HG03354 (cell line): ENCODE measurements around the gene LRFN2.

ENCODE experiments used
- ATAC-seq: cut with Tn5 transposase; IDR thresholded peaks from one replicate; pipeline ENCODE4 v1.9.1; 2021; ENCODE audit warnings: mild to moderate bottlenecking; ENCODE audit not compliant: unreplicated experiment, poor library complexity, severe bottlenecking

Gene LRFN2

DNA sequence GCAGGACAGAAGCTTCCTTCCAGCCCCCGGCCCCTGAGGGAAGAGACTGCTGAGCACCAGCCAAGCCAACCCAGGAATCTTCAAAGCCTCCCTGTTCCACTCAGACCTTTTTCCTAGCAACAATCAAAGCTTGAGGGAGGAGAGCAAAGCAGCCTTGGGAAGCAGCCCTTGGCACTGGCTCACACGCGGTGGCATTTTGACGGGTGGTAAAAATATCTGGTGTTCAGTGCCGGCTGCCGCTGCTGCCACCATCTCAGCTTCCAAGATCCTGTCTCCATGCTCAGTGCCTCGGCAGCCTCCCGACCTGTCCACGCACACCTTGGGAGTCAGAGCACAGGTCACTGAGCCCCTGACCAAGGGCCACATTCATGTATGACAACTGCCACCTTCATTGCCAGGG, 170.1 kb downstream of the LRFN2 start:
- no peak for ATAC-seq

DNA sequence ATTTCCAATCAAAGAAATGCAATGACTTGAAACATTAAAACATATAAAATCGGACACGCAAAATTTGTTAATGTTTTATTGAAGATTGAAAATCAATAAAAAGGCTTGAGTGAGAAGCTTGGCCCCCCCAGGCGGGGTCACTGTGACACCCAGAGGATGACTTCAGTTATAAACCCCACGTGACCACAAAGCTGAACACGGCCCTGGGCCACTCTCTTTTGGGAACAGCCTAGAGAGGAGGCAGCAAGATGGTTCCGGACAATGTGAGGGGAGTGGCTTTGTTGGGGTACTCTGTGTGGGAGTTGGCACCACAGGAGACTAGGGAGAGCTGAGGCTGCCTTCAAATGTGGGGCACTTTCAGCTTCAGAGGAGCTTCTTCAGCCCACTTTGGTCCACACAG, 172.5 kb downstream of the LRFN2 start:
- no peak for ATAC-seq

DNA sequence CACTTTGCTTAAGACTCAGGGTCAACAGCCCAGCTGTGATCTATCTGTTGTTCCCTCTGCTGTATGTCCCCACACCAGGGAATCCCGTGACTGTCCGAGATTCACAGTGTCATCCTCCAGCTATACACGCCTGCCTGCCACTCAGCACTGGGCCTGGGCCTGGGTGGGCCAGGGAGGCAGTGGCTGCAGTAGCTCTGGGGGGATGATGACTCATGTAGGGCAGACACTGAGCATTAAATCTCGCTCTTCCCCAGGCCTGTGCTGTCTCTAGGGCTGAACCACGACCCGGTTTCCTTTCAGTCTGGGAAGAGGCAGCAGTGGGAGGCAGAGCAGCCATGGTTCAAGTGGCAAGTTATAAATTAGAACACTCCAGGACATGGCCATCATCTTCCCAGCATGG, 173.9 kb downstream of the LRFN2 start:
- no peak for ATAC-seq

DNA sequence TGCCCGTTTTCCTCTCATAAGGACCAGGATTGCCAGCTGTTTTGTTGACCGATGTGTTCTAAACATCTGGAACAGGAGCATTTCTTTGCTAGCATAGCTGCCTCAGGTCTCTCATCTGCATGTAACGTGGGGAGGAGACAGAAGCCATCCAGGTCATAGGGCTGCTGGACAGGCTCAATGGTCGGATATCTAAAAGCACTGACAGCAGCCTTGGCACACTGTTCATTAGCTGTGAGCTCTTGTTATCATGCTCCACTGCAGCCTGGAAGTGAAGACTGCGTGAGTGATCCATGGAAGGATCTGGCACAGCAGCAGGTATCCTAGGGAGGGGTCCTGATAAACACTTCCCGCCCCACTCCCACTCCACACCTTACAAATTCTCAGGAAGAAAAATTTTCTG, 175.3 kb downstream of the LRFN2 start:
- ATAC-seq: no peak

DNA sequence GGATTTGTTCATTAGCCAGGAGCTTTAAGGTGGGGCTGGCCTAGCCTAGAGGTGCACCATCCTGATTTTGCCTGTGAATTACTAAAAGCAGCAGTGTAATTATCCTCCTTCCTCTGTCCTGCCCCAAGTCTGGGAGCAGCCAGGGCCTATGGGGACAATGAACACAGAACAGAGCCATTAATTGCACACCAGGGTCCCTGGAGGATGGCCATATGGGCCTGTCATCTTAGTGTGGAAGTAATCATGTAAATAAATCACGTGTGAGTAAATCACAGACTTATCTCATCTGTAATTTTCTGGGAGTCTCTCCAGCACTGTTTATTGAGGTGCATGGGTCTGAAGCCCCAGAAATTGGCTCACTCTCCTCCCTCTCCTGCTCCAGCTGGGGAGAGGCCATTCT, 176.3 kb downstream of the LRFN2 start:
- ATAC-seq: no peak

DNA sequence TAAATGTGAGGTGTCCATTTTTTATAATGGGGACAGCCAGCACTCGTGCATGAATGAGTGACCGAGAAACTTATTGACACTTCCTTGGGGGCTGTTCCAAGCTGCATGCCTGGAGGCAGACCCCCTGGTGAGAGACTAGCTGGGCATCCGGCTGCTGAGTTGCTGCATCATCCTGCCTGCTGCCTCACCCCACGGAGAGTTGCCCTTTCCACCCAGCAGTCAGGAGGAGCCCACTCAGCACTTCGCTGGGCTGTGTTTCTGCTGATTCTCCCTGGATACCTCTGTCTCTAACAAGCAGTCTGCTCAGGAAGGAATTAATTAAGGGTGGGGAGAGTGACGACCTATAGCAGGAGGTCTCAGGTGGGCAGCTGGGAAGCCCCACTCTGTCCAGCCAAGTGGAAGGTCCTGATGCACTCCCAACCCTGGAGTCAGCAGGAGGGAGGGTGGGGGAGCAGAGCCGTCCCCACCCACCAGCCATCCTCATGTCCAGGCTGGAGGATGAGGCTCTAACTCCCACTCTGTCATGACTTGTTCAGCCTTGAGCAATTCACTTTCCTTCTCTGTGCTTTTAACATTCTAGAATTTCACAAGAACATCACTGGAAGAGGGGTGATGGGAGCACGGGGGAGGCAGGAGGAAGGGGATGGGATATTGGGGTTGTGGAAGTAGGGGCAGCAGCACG, 177.3 kb downstream of the LRFN2 start:
- ATAC-seq: no peak

DNA sequence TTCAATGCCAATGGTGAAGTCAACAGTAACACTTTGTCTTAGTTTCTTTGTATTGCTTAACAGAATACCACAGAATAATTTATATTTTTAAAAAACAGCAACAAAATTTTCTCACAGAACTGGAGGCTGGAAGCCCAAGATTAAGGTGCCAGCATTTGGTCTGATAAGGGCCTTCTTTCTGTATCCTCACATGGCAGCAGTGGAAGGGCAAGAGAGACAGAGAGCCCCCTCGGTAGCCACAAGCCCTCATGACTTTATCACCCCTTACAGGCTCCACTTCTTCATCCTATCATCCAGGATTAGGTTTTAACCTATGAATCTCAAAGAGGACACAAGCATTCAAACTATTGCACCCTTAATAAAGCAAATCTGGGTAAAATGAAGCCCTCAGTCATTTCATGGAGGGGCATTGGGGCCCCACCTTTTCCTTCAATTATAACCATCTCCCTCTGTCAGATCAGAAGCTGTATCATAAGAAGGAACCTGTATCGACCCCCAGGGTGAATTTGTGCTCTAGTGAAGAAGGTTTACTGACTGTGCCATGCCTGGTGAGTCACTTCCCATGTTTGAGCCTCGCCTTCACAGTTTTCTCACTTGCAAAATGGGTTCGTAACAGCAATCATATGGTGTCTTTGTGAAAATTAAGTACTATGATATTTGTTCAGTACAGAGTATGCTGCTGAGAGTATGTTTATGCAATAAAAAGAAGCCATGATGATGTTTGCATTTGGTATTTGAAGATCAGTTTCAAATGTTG, 178.2 kb downstream of the LRFN2 start:
- ATAC-seq: no peak

DNA sequence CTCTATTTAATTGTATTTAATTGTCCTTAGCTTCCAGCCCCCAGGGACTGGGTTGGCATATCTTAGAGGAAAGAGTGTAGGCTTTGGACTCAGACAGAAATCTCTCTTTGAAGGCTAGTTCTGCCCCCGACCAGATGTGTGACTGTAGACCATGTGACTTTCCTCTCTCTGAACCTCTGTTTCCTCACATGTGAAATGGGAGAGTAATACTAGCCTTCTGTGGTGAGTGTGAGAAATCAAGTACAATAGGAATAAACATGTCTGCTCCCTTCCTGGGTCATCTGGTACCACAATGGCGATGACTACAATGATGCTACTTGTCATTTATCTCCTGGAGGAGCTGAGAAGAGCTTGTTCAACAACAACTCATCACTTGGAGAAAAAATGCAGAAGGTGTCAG, 179.9 kb downstream of the LRFN2 start:
- ATAC-seq: no peak

DNA sequence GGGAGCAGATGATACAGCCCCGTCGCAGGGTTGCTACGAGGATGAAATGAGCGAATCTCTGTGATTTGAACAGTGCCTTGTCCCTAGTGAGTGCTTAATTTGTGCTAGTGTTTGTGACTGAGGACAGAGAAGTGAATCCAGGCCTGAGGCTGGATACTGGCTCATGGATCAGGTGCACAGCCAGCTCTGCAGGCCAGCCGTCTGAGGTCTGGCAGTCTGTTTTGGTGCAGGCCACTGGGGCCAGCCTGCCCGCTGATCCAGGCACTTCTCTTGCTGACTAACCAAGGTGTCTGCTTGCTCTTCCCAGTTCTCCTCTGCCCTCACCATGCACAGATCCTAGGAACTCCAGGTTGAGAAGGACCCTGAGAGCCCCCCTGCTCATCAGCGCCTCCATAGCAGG, 181.0 kb downstream of the LRFN2 start:
- no peak for ATAC-seq

DNA sequence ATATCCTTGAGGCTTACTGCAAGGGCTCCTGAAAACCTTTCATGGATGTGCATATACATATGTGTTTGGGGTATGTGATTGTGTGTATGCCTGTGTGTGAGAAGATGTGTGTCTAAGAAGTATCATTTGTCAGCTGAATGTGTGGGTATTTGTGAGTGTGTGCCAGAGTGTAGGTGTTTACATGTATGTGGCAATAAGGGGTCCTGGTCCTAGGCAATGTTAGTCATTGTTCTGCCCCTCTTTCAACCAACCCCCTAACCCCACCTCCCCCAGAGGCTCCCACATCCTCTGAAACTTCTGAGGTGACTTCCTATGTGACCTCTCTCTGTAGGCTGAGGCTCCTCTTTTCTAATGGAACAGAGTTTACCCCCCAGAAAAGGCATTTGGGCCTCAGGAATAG, 186.4 kb downstream of the LRFN2 start:
- ATAC-seq: no peak

DNA sequence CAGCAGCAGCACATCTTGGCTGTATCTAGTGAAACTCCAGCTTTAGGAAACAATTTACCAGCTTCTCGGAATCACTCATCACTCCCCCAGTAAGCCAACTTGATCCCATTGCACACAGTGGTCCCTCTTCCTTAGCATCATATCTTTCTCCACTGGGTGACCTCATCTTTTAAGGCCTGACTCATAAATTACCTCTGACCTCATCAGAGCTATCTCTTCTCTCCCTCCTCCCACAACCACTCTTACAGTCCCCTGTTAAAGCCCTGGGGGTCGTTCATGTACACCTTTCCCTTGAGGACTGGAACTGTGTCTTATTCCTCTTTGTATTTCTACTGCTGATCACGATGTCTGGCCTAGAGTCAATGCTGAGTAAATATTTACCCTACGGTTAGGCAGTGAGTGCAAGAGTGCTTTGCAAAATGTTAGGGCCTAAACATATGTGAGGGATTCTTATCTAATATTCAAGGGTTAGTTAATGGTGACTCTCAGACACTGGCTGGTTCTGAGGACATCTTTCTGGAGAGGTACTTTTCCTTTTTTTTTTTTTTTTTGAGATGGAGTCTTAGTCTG, 187.2 kb downstream of the LRFN2 start:
- ATAC-seq: no peak

DNA sequence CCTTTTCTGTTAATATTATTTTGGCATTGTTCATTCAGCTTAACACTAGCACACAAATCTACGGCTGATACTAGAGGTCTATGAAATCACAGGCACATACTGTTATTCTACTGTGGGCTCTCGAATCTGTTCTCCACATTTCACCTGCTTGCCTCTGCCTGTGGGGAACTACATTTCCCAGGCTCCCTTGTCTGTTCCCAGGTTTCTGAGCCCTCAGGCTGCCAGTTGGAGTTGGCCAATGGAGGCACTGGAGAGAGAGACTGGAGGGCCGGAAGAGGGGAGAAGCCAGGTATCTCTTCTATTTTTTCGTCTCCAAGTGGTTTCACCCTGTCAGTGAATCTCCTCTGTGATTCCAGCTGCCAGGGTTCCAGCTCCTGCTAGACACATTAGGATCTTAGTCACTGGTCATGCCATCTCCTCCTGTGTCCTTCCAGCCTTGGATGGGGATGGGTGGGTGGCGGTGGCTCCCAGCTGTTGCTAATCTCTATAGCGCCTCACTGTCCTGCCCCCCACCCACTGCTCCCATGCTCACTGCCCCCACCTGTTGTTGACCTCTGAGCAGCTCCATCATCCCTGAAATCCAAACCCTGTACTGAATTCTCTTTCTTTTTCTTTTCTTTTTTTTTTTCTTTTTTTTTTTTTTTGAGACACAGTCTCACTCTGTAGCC, 188.2 kb downstream of the LRFN2 start:
- ATAC-seq: no peak

DNA sequence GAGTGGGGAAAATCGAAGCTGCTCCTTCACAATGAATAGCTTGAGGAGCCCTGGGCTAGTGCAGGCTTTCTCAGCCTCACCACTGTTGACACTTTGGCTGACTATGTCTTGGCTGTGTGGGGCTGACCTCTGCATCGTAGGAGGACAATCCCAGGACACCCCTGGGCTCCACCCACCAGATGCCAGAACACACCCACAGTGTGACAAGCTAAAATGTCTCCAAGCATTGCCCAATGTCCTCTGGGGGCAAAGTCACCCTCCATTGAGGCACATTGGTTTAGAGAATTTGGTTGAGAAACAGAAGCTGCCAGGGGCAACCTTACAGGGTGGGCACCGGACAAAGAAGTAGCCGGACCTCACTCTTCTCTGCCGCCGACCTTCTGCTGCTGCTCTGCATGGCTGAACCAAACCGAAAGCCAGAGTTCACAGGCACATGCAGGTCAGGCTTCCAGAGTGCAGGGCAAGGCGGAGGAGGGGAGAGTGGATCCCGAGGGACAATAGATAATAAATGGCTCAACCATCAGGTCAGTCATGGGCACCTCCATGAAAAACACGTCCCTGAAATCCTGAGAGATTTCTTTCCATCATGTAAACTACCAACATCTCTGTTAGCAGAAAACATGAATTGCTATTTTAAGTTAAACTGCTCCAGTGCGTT, 189.0 kb downstream of the LRFN2 start:
- no peak for ATAC-seq

DNA sequence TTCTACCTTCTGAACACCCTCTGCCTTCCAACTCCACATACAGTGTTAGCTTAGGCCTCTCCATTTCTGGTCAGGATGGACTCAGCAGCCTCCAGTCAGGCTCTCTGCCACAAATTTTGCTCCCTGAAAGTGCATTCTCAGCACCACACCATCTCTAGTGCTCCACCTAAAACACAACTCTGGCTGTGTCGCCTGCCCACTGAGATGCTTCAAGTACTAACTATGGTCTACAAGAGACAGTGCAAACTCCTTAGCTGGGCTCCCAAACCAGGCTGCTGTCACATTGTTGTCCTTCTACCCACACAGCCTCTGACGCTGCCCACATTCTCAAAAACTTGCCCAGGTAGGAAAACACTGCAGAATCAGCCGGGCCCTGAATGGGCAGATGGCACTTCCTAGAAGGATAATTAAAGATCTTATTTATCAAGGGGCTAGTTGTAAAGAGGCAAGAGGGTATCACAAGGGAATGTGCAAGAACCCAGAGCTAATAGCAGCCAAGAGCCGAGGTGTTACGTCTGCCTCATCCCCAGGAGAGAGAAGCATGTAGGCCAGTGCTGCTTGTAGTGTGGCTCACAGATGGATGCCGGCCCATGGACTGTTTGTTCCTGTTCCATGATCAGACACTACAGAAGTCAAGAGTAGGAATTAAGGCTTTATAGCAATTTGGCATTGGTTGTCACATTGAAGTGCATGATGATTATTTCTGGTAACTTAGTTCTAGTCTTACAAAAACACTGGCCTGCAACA, 189.7 kb downstream of the LRFN2 start:
- ATAC-seq: no peak

DNA sequence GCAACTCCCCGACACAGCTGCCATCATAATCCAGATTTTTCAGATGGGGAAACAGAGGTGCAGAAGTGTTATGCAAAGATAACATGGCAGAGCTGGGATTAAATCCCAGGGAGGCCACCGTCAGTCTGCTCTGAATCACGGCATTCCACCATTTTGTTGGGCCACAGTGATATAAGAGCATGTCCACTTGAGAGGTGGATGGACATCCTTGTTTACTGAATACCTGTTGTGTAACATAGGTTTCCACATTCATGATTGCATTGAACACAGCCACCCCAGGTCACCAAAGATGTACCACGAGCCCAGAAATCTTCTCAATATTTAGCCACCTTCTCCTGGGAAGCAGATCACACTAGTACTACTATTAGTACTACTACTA, 191.5 kb downstream of the LRFN2 start:
- ATAC-seq: no peak

DNA sequence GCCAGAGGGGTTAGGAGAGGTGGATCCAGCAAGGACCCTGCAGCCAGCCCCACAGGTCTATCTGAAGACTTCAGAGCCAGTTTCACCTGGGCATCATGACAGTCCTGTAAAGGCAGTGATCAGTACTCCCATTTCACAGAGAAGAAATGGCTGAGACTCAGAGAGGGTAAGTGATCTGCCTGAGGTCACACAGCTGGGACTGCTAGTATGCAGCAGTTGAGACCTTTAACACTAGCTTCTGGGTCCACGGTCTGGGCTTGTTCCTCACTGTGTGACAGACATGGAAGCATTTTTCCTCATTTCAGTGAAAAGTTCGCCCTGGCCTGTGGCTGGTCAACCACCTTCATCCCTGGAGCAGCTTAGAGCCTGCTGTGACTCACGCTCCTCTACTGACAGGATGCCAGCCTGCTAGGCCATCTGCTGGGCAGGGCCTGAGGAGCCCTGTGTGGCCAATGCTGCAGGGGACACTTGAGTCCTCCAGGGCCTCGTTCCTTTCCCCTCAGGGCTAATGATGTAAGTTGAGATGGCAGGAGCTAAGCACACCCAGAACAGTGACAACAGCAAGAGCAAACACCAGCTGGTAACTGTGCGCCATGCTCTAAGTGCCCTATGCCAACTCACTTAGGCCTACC, 192.0 kb downstream of the LRFN2 start:
- ATAC-seq: no peak

DNA sequence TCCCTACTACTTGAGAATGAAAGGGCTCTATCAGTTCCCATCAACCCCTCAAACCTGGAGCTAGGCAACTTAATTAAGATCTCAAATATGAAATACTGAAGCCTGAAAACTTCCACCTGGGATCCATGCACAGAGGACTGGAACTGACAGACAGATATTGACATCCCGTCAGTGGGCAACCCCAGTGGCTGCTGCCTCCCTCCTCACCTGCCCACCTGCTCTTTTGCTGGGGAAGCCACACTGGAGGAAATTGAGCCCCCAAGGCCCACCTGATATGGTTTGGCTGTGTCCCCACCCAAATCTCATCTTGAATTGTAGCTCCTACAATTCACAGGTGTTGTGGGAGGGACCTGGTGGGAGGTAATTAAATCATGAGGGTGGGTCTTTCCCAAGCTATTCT, 192.8 kb downstream of the LRFN2 start:
- ATAC-seq: no peak

DNA sequence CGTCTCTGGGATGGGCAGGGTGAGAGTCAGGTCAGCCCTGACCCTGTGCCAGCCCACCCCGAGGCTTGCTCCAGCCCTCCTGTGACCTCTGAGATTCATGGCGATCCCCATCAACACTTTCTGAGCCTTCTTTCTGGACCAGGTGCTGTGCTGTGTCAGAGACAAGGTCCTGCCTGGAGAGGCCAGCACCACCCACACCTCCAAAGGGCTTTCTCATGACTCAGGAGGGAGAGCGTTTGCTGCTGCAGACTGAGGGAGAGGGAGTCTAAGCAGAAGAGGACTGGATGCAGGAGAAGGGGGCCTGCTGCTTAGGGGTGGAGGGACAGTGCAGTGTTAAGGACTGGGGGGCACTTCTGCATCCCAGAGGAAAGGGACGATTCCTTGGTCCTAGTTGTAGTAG, 193.5 kb downstream of the LRFN2 start:
- ATAC-seq: no peak

DNA sequence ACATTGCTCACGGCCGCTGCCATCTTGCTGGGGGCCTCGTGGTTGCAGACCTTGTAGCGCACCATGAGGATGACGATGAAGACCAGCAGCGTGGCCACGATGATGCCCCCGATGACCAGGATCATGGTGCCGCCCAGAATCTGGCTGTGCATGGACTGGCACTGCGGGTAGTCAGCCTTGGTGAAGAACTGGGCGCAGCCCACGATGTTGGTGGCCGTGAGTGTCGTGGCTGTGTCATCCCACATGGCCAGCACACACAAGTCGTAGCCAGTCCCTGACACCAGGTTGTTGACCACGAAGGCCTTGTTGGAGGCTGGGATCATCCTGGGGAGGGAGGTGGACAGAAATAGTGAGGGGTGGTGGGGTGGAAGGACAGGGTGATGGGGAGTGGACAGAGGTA, 194.6 kb downstream of the LRFN2 start:
- no peak for ATAC-seq
